ACC112 (cell line): ENCODE data around the gene CCDC27.

Experiments
- H2AFZ ChIP-seq: fragments of 200-600 bp; sonication (generic); one replicate; pipeline ENCODE4 v1.6.0; 2017; ENCODE audit warnings: antibody characterized with exemption, low read length; ENCODE audit not compliant: unreplicated experiment
- H3K27ac ChIP-seq: fragments of 200-600 bp; sonication (generic); 2 replicates; pipeline ENCODE4 v1.5.1; 2014; ENCODE audit warnings: low read depth, mild to moderate bottlenecking, antibody characterized with exemption, low read length, moderate library complexity
- H3K27me3 ChIP-seq: fragments of 200-600 bp; sonication (generic); 2 replicates; pipeline ENCODE4 v1.6.1; 2014; ENCODE audit warnings: mild to moderate bottlenecking, antibody characterized with exemption, low read length, moderate library complexity, mixed read lengths; ENCODE audit not compliant: insufficient read depth
- H3K36me3 ChIP-seq: fragments of 200-600 bp; sonication (generic); 2 replicates; pipeline ENCODE4 v1.6.1; 2016; ENCODE audit warnings: mild to moderate bottlenecking, antibody characterized with exemption, low read length, moderate library complexity, mixed read lengths; ENCODE audit not compliant: insufficient read depth
- H3K4me1 ChIP-seq: fragments of 200-600 bp; sonication (generic); one replicate; pipeline ENCODE4 v1.6.1; 2016; ENCODE audit warnings: low read length, mixed read lengths; ENCODE audit not compliant: insufficient read depth, unreplicated experiment, control insufficient read depth
- H3K4me3 ChIP-seq: fragments of 200-600 bp; sonication (generic); 2 replicates; pipeline ENCODE4 v1.5.1; 2014; ENCODE audit warnings: mild to moderate bottlenecking, low read depth, low read length
- H3K79me2 ChIP-seq: fragments of 200-600 bp; sonication (generic); one replicate; pipeline ENCODE4 v1.6.0; 2016; ENCODE audit warnings: low read length; ENCODE audit not compliant: control insufficient read depth, unreplicated experiment, insufficient read depth

Gene CCDC27

DNA sequence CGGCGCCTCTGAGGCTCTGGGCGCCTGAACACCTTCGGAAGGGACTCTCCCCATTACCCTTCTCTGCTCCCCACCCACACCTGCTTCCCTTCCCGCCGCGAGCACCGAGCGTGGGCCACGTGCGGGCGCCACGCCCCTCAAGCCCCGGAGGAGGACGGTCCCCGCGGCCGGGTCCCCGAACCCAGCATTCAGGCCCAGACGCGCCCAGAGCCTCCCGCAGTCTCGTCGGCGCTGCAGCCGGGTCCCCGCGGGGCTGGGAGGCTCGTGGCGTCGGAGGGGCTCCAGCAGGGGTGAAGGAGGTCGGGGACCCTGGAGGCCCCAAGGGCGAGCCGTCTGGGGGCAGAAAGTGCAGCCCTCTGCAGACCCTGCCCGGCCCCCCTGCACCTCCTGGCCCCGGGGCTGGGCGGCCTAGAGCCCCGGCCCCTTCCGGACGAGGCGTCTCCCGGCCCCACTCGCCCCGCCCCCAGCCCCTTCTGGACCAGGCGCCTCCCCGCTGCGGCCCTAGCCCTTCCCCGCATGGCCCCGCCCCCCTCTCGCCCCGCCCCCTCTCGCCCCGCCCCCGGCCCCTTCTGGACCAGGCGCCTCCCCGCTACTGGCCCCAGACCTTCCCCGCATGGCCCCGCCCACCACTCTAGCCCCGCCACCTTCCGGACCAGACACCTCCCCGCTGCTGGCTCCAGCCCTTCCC is 19.9 kb downstream of the CCDC27 start:
- H3K36me3 ChIP-seq = no peaks in the 10 kb centered on the region
- peak overlapping the region; percentile 60 for H2AFZ ChIP-seq
- H3K4me1 ChIP-seq = peaks cover 14% of the 10 kb centered on the region

GRCh38 chr1:3772715-3773571 is 20.7 kb downstream of the CCDC27 start, which contains the start of gene SMIM1:
Gene SMIM1 (plus strand): TSS chr1:3772749. CDS start chr1:3775374, 2,625 bp downstream.
- Histone ChIP-seq H3K4me3 (peak within 1 kb of the TSS; percentile 83), H3K27ac (no peak within 1 kb of the TSS), H2AFZ (peak within 1 kb of the TSS; percentile 60), H3K27me3 (peaks cover 17% of the 10 kb centered on the region), H3K79me2 (no peaks in the 10 kb centered on the region), H3K4me1 (peaks cover 14% of the 10 kb centered on the region), H3K36me3 (no peaks in the 10 kb centered on the region)

More for the DNA sequence above, 19.9 kb downstream of the CCDC27 start:
- Histone ChIP-seq H3K27me3 (peaks cover 17% of the 10 kb centered on the region), H3K79me2 (no peaks in the 10 kb centered on the region), H3K4me3 (peak overlapping the region; percentile 83), H3K27ac (no peak overlapping the region)

GRCh38 chr1:3773572-3774275 is 21.5 kb downstream of the CCDC27 start:
- Histone ChIP-seq H3K27ac (no peak overlapping the region), H3K4me3 (no peak overlapping the region)

GRCh38 chr1:3774276-3774945 is 22.2 kb downstream of the CCDC27 start:
- H3K4me1 ChIP-seq = peaks cover 14% of the 10 kb centered on the region
- H3K79me2 ChIP-seq = no peaks in the 10 kb centered on the region
- H3K27me3 ChIP-seq = peaks cover 17% of the 10 kb centered on the region
- H3K36me3 ChIP-seq = no peaks in the 10 kb centered on the region
- no peak overlapping the region for H3K27ac ChIP-seq
- no peak overlapping the region for H3K4me3 ChIP-seq
- no peak overlapping the region for H2AFZ ChIP-seq

More at GRCh38 chr1:3773572-3774275, 21.5 kb downstream of the CCDC27 start:
- peaks cover 14% of the 10 kb centered on the region for H3K4me1 ChIP-seq
- H2AFZ ChIP-seq = no peak overlapping the region
- H3K79me2 ChIP-seq = no peaks in the 10 kb centered on the region
- peaks cover 17% of the 10 kb centered on the region for H3K27me3 ChIP-seq
- H3K36me3 ChIP-seq = no peaks in the 10 kb centered on the region

- no peak overlapping the region for H2AFZ ChIP-seq
- H3K27ac ChIP-seq = no peak overlapping the region
- H3K4me1 ChIP-seq = peaks cover 14% of the 10 kb centered on the region
Observed at GRCh38 chr1:3774946-3775489, 22.8 kb downstream of the CCDC27 start.

DNA sequence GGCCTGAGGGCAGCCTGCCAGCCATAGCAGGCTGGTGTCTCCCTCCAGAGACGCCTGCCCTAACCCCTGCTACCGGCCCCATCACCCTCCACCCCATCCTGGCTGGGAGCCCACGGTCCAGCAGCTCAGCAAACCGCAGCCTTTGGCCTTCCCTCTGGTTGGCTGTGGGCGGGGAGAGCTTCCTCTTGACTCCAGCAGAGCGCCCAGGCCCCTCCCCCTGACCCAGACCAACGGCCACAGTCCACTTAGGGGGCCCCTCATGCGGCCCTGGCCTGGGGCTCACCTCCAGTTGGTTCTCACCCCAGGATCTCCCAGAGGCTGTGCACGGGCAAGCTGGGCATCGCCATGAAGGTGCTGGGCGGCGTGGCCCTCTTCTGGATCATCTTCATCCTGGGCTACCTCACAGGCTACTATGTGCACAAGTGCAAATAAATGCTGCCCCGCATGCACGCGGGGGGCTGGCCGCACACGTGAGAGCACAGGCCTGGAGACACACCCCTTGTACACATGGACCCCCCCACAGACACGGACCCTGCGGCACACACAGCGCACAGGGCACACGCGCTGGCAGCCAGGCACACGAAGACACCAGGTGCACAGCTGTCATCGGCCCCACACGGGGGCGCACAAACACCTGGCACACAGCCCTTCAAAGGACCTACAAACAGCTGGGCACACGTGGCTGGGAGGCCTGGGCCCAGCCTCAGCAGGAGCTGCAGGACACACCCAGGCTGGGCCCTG is 23.4 kb downstream of the CCDC27 start:
- Histone ChIP-seq H3K36me3 (peaks cover 6% of the 10 kb centered on the region; the same call in 1 of the 2 replicates), H3K27me3 (peaks cover 14% of the 10 kb centered on the region), H3K4me3 (no peak overlapping the region), H3K4me1 (peaks cover 14% of the 10 kb centered on the region), H3K27ac (no peak overlapping the region), H2AFZ (no peak overlapping the region), H3K79me2 (no peaks in the 10 kb centered on the region)

More at GRCh38 chr1:3774946-3775489, 22.8 kb downstream of the CCDC27 start:
- Histone ChIP-seq H3K79me2 (no peaks in the 10 kb centered on the region), H3K27me3 (peaks cover 17% of the 10 kb centered on the region), H3K36me3 (peaks cover under 1% of the 10 kb centered on the region; the same call in 1 of the 2 replicates), H3K4me3 (no peak overlapping the region)

GRCh38 chr1:3776231-3776961 is 24.1 kb downstream of the CCDC27 start:
- H3K36me3 ChIP-seq = peaks cover 9% of the 10 kb centered on the region; the same call in 1 of the 2 replicates
- no peak overlapping the region for H3K27ac ChIP-seq
- no peaks in the 10 kb centered on the region for H3K79me2 ChIP-seq
- no peak overlapping the region for H2AFZ ChIP-seq
- H3K4me1 ChIP-seq = peaks cover 14% of the 10 kb centered on the region
- no peak overlapping the region for H3K4me3 ChIP-seq
- H3K27me3 ChIP-seq = peaks cover 7% of the 10 kb centered on the region; the same call in 1 of the 2 replicates

- Histone ChIP-seq H3K4me1 (peaks cover 9% of the 10 kb centered on the region), H3K27ac (no peak overlapping the region), H3K36me3 (peaks cover 10% of the 10 kb centered on the region; the same call in 1 of the 2 replicates), H2AFZ (no peak overlapping the region), H3K4me3 (no peak overlapping the region), H3K79me2 (no peaks in the 10 kb centered on the region), H3K27me3 (no peaks in the 10 kb centered on the region)
Observed at GRCh38 chr1:3777078-3777547, 24.9 kb downstream of the CCDC27 start.
